Putamen (tissue), 1 donor: Measurements from ENCODE around the gene OPN1LW.
"Not testable (repeated sequence)": the region's sequence is repeated elsewhere in the genome, so short reads cannot be mapped to it uniquely, and the experiment has no call there.

Experiments
- DNase-seq: peaks from one replicate; pipeline ENCODE4 v3.0.0-alpha.2; 2016; ENCODE audit warnings: low spot score

OPN1LW gene

DNA sequence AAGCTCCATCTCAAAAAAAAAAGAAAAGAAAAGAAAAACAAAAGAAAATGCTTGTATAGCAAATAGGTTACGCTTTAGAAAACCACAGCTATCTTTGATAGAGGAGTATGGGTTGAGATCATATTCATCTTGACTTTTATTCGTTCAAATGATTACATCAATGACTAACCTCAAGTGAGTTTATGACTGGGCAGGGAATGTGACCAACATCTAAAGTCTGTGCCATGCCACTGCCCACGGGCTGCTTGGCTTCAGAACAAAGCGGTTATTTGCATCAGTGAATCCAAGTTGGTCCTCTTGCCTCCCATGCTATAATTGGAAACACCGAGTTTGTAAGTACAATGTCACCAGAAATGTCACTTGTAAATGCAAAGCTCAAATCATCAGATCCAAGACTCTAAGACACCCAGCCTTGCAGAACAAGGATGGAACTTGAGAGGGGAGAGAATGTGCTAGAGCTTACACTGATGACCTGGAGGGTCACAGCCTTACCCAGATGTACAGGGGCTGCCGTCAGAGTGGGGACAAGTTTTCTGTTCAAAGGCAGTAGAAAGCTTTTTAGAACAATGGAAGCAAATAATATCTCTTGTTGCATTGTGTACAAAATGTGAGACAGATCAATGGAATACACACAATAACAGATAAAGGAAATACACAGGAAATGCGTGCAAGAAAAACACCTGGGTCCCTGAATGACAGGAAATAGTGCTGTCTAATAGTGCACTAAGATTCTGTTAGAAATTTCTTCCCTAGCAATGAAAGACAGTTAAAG is 8.4 kb upstream of the OPN1LW start:
- DNase-seq = no peak

DNA sequence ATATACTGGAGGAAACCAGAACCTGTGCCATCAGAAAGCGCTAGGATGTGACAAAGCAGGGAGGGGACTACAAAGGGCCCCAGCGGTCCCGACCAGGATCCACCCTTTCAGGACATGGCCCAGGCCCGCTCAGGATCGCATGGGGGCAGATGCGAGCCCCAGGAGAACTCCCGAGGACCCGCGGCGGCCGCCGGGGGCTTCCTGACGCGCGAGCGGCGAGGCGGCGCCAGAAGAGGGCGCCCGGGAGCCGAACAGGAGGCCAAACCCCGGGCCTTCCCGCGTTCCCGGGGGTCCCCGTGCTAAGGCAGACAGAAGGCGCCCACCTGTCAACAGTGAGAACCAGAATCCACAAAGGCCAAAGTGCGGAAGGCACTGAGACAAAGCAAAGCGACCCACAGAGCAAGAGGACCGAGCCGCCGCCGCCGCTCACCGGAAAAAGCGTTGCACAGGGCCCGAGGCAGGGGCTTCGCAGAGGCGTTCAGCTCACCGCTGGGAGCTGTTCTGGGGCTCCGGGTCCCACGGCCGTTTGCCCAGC is 7.3 kb upstream of the OPN1LW start:
- DNase-seq = peak; percentile 10

DNA sequence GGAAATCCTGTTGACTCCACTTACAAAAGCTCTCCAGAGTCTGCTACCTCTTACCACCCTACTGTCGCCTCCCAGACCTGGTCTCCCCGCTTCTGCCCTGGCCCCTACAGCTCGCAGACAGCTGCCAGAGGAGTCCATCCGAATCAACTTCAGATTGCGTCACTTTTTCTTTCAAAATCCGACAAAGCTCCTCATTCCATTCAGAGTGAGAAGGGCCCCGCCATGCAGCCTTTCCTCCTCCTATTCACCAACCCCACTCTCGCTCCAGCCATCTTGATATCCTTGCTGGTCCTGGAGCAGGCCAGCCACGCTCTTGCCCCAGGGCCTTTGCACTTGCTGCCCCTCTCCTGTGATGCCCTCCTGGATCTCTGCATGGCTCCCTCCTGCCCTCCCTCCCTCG is 5.2 kb upstream of the OPN1LW start:
- no peak for DNase-seq

DNA sequence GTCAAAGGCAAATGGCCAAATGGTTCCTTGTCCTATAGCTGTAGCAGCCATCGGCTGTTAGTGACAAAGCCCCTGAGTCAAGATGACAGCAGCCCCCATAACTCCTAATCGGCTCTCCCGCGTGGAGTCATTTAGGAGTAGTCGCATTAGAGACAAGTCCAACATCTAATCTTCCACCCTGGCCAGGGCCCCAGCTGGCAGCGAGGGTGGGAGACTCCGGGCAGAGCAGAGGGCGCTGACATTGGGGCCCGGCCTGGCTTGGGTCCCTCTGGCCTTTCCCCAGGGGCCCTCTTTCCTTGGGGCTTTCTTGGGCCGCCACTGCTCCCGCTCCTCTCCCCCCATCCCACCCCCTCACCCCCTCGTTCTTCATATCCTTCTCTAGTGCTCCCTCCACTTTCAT is 3.8 kb upstream of the OPN1LW start:
- no peak for DNase-seq

DNA sequence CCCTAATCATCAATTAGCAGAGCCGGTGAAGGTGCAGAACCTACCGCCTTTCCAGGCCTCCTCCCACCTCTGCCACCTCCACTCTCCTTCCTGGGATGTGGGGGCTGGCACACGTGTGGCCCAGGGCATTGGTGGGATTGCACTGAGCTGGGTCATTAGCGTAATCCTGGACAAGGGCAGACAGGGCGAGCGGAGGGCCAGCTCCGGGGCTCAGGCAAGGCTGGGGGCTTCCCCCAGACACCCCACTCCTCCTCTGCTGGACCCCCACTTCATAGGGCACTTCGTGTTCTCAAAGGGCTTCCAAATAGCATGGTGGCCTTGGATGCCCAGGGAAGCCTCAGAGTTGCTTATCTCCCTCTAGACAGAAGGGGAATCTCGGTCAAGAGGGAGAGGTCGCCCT is 3.3 kb upstream of the OPN1LW start:
- DNase-seq = no peak

DNA sequence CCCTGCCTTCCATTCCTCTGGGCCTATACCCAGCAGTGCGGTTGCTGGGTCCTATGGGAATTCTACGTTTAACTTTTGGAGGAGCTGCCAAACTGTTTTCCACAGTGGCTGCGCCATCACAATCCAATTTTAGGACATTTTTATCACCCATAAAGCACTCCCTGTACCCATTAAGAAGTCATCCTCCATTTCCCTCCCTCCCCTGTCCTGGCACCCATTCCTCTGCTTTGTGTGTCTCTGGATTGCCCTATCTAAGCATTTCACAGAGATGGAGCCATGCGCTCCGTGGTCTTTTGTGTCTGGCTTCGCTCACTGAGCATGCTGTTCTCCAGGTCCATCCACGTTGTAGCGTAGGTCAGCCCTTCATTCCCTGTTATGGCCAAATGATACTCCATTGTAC is 1.7 kb upstream of the OPN1LW start:
- no peak for DNase-seq

DNA sequence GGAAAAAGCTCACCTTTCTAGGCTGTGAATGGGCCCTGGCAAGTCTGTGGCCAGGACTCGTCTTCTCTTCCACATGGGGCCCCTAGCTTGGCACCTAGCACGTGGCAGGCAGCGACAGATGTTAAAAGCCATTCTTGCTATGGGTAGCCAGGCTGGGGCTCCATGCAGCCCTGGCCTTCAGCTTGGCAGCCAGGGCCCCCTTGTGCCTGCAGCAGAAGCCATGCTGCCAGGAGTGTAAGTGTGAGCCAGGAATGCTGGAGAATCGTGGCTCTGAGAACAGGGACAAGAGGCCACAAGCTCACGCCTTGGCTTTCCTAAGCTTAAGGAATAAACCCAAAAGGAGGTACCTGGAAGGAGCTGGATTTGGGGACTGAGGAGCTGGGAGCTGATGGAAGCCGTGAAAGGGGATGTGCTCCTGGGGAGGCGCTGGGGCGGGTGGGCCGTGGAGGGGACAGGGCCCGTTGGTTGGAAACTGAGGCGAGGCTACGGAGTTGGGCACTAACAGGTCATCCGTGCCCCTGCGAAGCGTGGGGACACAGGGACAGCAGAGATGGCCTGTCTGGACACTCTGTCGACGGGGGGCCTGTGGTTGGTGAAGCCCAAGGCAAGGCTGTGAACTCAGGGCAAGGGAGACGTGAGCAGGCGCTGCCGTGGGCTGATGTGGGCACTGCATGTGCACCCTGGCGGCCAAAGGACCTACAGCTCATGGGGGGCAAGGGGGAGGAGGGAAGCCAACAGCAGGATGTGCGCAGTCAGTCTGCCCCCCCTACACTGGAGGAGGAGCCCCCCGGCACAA is 895 bp upstream of the OPN1LW start:
- DNase-seq = no peak

DNA sequence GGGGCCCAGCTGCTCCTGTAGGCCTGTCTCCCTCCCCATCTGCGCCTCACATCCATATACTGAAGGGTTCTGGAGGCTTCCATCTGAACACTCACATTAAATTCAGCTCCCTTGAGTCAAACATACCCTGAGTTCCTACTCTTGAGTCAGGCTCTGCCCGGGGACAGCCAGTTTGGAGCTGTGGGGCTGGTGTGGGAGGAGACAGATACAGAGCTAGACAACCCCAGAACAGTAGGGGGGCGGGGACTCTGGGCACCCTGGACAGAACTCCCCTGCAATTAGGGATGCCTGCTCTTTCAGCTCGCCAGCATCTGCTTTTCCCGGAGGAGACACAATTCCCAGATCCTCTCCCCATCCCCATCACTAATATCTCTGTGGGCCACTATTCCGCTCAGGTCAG is 7.0 kb downstream of the OPN1LW start:
- DNase-seq = not testable (repeated sequence)

DNA sequence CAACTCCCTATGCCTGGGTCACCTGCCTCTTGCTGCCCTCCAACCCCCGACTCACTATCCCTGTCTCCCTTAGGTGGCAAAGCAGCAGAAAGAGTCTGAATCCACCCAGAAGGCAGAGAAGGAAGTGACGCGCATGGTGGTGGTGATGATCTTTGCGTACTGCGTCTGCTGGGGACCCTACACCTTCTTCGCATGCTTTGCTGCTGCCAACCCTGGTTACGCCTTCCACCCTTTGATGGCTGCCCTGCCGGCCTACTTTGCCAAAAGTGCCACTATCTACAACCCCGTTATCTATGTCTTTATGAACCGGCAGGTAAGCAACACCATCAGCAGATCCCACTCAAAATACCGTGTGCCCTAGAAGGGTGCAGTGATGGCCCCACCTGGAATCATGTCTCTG is 12.2 kb downstream of the OPN1LW start:
- not testable (repeated sequence) for DNase-seq

DNA sequence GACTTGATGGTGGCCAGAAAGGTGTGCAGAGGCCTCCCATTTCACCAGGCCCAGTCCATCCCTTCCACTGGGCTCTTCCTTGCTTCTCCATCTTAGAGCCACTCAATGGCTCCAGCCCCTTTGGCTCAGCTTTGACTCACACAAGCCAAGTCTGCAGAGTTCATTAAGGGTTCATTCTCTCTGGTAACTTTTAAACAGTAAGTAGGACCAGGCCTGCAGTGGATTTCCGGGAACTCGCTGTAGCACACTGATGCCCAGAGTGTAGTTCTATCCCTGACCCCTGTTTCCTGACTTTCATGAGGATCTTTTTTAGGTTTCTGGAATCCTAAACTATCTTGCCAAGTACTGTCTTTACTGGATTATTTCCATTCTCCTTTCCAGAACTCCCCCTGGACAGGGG is 13.2 kb downstream of the OPN1LW start:
- not testable (repeated sequence) for DNase-seq

DNA sequence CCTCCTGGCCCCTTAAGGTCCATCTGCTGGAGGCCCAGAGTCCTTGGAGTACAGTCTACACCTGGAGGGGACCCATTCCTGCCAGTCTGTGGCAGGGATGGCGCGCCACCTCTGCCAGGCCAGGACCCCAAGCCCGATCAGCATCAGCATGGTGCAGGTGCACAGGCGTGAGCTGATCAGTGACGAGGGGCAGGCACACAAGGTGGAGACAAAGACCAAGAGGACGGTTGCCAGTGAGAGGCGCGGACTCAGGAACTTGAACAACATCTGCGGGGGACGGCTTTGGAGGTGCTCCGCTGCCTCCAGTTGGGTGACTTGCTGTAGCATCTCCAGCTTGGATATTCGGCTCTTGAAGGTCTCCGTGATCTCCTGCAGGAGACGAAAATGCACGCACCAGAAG is 15.3 kb downstream of the OPN1LW start:
- DNase-seq = not testable (repeated sequence)

DNA sequence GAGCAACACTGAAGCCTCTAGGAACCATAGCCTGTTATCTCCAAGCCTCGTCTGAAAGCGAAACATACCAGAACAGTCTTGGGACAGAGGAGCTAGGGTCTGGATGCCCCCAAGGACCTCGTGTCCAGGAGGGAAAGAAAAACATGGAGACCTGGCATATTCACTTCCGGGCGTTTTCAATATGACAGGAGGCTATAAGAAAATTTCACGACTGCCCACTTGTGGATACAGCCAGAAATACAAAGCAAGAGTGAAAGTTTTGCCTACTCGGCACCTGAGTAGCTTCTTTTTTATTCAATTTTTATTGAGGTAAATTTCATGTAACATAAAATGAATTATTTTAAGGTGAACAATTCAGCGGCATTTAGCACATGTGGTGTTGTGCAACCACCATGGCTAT is 20.9 kb downstream of the OPN1LW start:
- not testable (repeated sequence) for DNase-seq

DNA sequence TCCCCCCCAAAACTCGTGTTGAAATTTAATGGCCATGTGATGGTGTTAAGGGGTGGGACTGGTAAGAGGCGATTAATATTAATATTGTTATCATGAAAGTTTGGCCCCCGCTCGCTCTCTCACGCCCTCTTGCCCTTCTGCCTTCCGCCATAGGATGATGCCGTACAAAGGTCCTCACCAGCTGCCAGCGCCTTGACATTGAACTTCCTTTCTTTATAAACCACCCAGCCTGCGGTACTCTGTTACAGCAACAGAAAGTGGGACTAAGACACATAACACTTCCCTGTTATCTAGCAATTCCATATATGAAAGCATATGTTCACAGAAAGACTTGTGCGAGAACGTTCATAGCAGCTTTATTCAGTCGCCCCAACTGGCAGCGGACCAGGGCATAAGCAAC is 24.3 kb downstream of the OPN1LW start:
- not testable (repeated sequence) for DNase-seq

DNA sequence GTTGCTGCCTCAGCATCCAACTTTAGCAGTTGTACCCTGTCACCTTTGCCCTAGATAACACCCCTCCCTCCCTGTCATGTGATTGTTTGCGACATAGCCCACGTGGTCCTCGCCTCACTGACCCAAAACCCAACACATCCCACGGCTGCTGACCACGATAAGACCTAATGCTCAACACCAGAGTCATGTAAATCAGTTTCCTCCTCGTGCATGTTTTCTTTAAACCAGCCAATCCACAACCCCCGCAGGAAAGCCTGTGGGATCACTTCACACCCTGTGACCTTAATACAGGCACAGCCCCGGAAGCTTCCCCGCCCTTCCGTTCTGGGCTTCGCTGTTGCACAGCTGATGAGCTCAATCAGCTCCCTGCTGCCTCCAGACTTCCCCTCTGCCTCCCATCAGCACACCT is 28.5 kb downstream of the OPN1LW start:
- DNase-seq = not testable (repeated sequence)

DNA sequence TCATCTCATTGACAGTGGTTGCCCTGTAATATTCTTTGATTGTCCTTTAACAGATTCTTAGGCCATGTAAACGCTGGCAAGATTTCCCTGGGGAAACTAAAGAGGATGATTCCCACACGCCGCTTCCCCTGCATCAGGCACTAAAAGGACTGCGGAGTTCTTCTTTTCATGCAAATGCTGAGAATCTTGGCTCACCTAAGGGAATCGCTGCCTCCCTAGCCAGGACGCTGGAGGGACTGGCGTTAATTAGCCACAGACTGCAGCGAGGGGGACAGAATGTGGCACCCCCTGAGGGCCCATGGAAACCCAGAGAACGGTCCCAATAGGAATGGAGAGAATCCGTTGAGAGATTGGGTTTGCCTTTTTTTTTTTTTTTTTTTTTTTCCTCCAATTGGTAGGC is 30.3 kb downstream of the OPN1LW start:
- DNase-seq = not testable (repeated sequence)

DNA sequence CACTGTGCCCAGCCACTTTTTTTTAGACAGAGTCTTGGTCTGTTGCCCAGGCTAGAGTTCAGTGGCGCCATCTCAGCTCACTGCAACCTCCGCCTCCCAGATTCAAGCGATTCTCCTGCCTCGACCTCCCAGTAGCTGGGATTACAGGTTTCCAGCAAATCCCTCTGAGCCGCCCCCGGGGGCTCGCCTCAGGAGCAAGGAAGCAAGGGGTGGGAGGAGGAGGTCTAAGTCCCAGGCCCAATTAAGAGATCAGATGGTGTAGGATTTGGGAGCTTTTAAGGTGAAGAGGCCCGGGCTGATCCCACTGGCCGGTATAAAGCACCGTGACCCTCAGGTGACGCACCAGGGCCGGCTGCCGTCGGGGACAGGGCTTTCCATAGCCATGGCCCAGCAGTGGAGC is 38.3 kb downstream of the OPN1LW start, which contains the start of gene OPN1MW:
OPN1MW (plus strand) TSS at position 301 of the 400 bp plus-strand sequence; CDS start at position 383, 82 bp downstream.
- not testable (repeated sequence) for DNase-seq

DNA sequence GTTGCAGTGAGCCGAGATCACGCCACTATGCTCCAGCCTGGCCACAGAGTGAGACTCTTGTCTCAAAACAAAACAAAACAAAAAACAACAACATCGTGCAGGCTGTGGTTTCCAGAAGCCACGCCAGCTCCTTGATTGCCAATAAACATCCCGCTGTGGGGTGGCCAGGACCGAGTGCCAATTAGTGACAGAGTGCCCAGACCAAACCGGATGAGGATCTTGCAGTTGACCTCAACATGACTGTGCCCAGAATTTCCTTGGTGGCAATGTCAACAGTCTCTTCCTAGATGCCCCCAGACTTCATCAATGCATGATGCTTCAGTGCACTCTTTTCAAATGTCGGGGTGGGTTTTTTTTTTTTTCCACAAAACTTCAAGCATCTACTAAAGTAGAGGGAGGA is 39.8 kb downstream of the OPN1LW start:
- DNase-seq = not testable (repeated sequence)

DNA sequence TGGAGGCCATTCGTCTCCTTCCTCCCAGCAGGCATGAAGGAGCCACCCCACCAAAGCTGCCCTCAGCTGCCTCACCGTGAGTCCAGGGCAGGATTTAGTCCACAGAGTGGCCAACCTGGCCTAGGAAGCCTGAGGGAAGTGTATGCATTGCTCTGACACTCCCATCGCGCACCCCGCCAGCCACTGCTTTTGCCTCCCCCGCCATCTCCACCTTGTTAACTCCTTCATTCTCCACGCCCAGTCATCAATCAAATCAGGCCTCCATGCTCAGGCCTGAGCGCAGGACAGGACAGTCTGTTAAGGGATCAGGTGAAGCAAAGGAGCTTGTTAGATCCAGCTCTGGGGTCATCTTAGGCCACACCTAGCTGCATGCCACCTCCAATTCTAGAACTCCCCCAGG is 48.8 kb downstream of the OPN1LW start:
- DNase-seq = not testable (repeated sequence)

DNA sequence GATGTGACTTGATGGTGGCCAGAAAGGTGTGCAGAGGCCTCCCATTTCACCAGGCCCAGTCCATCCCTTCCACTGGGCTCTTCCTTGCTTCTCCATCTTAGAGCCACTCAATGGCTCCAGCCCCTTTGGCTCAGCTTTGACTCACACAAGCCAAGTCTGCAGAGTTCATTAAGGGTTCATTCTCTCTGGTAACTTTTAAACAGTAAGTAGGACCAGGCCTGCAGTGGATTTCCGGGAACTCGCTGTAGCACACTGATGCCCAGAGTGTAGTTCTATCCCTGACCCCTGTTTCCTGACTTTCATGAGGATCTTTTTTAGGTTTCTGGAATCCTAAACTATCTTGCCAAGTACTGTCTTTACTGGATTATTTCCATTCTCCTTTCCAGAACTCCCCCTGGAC is 50.3 kb downstream of the OPN1LW start:
- DNase-seq = not testable (repeated sequence)

DNA sequence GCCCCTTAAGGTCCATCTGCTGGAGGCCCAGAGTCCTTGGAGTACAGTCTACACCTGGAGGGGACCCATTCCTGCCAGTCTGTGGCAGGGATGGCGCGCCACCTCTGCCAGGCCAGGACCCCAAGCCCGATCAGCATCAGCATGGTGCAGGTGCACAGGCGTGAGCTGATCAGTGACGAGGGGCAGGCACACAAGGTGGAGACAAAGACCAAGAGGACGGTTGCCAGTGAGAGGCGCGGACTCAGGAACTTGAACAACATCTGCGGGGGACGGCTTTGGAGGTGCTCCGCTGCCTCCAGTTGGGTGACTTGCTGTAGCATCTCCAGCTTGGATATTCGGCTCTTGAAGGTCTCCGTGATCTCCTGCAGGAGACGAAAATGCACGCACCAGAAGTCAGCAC is 52.4 kb downstream of the OPN1LW start:
- DNase-seq = not testable (repeated sequence)
